CD14-positive monocyte (primary cell): ENCODE data around the gene ATXN7L1. TPM values are rescaled to one million over a fixed set of nuclear protein-coding genes. Genes with fewer than 3 reads are reported as not detected.

ENCODE experiments used
- DNase-seq, 3 donors: peaks; one replicate each; pipeline ENCODE4 v3.0.0-alpha.2; 2011 to 2022
- H2AFZ ChIP-seq: 2 replicates; pipeline ENCODE4 v1.6.0; 2012; ENCODE audit warnings: mild to moderate bottlenecking, low read depth, low read length, inconsistent platforms; ENCODE audit not compliant: insufficient read depth, poor library complexity, severe bottlenecking
- H3K27ac ChIP-seq, 2 donors: 1 replicate in 1 of 2; 2 replicates in 1 of 2; pipeline ENCODE4 v1.5.1; 2012 to 2013; ENCODE audit warnings: low read length in 2 of 2, control low read depth in 1 of 2, inconsistent platforms in 1 of 2, low read depth in 1 of 2, mild to moderate bottlenecking in 1 of 2
- H3K27me3 ChIP-seq, 2 donors: one replicate each; pipeline versions ENCODE4 v1.6.0 to v1.6.1; 2011 to 2013; ENCODE audit warnings: low read length in 2 of 2; ENCODE audit not compliant: control insufficient read depth in 2 of 2, insufficient read depth in 2 of 2
- H3K36me3 ChIP-seq, 2 donors: replicated peaks in 1 of 2; 1 replicate in 1 of 2; 2 replicates in 1 of 2; pipeline versions ENCODE4 v1.5.1 to v1.6.1; 2012 to 2013; ENCODE audit warnings: low read length in 2 of 2, control low read depth in 1 of 2, inconsistent platforms in 1 of 2, mild to moderate bottlenecking in 1 of 2; ENCODE audit not compliant: insufficient read depth in 2 of 2, control insufficient read depth in 1 of 2
- H3K4me1 ChIP-seq, 2 donors: 1 replicate in 1 of 2; 2 replicates in 1 of 2; pipeline versions ENCODE4 v1.5.1 to v1.6.1; 2012 to 2013; ENCODE audit warnings: low read length in 2 of 2, control low read depth in 1 of 2, inconsistent platforms in 1 of 2, mild to moderate bottlenecking in 1 of 2, moderate library complexity in 1 of 2; ENCODE audit not compliant: insufficient read depth in 2 of 2, control insufficient read depth in 1 of 2
- H3K4me2 ChIP-seq: replicated peaks from 2 replicates; pipeline ENCODE3; 2012; ENCODE audit warnings: low read length, moderate library complexity, mild to moderate bottlenecking; ENCODE audit not compliant: poor library complexity, severe bottlenecking; ENCODE audit errors: extremely low read depth
- H3K4me3 ChIP-seq, 3 experiments: fragments of 200-600 bp in 1 of 3; sonication (generic) in 1 of 3; replicated peaks in 1 of 3; 1 replicate in 2 of 3; 2 replicates in 1 of 3; pipeline ENCODE4 v1.5.1; 2011 to 2013; ENCODE audit warnings: low read length in 3 of 3, mild to moderate bottlenecking in 3 of 3, control low read depth in 2 of 3, low read depth in 2 of 3, inconsistent platforms in 1 of 3, moderate library complexity in 1 of 3
- H3K79me2 ChIP-seq: 2 replicates; pipeline ENCODE4 v1.6.0; 2012; ENCODE audit warnings: mild to moderate bottlenecking, control low read depth, inconsistent platforms, low read length, moderate library complexity; ENCODE audit not compliant: insufficient read depth
- H3K9ac ChIP-seq: 2 replicates; pipeline ENCODE4 v1.6.0; 2017; ENCODE audit warnings: low read length, mild to moderate bottlenecking; ENCODE audit not compliant: insufficient read depth, poor library complexity, severe bottlenecking
- H3K9me3 ChIP-seq, 2 donors: replicated peaks in 1 of 2; 1 replicate in 1 of 2; 2 replicates in 1 of 2; pipeline versions ENCODE4 v1.5.1 to v1.6.1; 2012 to 2013; ENCODE audit warnings: low read length in 2 of 2, control low read depth in 1 of 2; ENCODE audit not compliant: control insufficient read depth in 1 of 2, insufficient read depth in 1 of 2
- H4K20me1 ChIP-seq: 2 replicates; pipeline ENCODE4 v1.6.0; 2012; ENCODE audit warnings: mild to moderate bottlenecking, low read length, control low read depth, moderate library complexity; ENCODE audit not compliant: insufficient read depth
- H3K27ac Mint-ChIP-seq, 7 donors: one replicate each; pipeline ENCODE4 v1.8.0; 2020; ENCODE audit warnings: mild to moderate bottlenecking in 7 of 7, mixed read lengths in 7 of 7, moderate library complexity in 6 of 7, inconsistent platforms in 2 of 7
- H3K27me3 Mint-ChIP-seq, 3 donors: one replicate each; pipeline ENCODE4 v1.8.0; 2021 to 2022; ENCODE audit warnings: low read depth in 3 of 3, mild to moderate bottlenecking in 3 of 3, mixed read lengths in 3 of 3, moderate library complexity in 3 of 3, inconsistent platforms in 1 of 3
- H3K36me3 Mint-ChIP-seq, 2 donors: one replicate each; pipeline ENCODE4 v1.8.0; 2020; ENCODE audit warnings: mixed read lengths in 2 of 2, inconsistent platforms in 1 of 2, mild to moderate bottlenecking in 1 of 2
- H3K4me1 Mint-ChIP-seq: one replicate; pipeline ENCODE4 v1.8.0; 2020; ENCODE audit warnings: mild to moderate bottlenecking, mixed read lengths
- H3K4me3 Mint-ChIP-seq, 2 donors: one replicate each; pipeline ENCODE4 v1.8.0; 2020; ENCODE audit warnings: mild to moderate bottlenecking in 2 of 2, mixed read lengths in 2 of 2, moderate library complexity in 1 of 2
- H3K9me3 Mint-ChIP-seq, 7 donors: one replicate each; pipeline ENCODE4 v1.8.0; 2020 to 2022; ENCODE audit warnings: mixed read lengths in 7 of 7, mild to moderate bottlenecking in 6 of 7, moderate library complexity in 6 of 7, inconsistent platforms in 2 of 7
- CTCF ChIP-seq: fragments of 200-600 bp; IDR thresholded peaks from one replicate; pipeline ENCODE4 v1.8.0; 2022; ENCODE audit warnings: antibody characterized with exemption, mild to moderate bottlenecking
- WGBS: methylation state at CpG from one replicate; pipeline ENCODE4 v1.1.5; 2013; ENCODE audit warnings: missing lambda C conversion rate; ENCODE audit not compliant: insufficient coverage; 5-methylcytosine and 5-hydroxymethylcytosine counted together
- intact Hi-C, 2 donors: fragments of 100-400 bp; cut with micrococcal nuclease; formaldehyde crosslinking; loops; one replicate each; pipeline versions ENCODE4 v1.15.0 to v1.15.1; 2023
- polyA plus RNA-seq, 3 donors: library from polyadenylated mRNA; depleted of rRNA in 1 of 3; unstranded in 2 of 3; stranded (reverse) in 1 of 3; fragments of 300-500 nt in 2 of 3; fragments of >200 nt in 1 of 3; fragmentation: Illumina TruSeq in 2 of 3; gene quantifications; 1 replicate in 2 of 3; 2 replicates in 1 of 3; pipeline ENCODE4 v1.2.3, GENCODE V29; 2012 to 2021

Gene ATXN7L1
- polyA plus RNA-seq, 3 donors: 4.5 to 12.2 (median 11.2) TPM

DNA sequence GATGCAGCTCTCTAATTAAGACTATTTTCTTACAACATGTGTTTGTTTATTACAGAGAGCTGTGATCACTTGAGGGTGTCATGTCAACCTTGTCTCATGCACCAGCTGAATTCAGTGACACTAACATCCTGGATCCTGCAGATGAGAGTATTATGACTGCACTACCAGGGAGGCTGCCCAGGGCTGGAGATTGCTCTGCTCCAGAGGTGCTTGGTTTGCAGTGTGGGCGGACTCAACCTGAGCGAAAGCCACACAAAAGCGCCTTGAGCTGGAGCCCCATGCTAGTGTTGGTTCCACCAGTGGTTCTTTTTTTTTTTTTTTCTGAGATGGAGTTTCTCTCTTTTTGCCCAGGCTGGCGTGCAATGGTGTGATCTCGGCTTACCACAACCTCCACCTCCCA, 33.8 kb upstream of the ATXN7L1 start:
- no peak for TF ChIP-seq CTCF
- 100% methylated on average over 2 of the region's 5 CpGs for WGBS
- Histone ChIP-seq H3K27ac (no peak overlapping the region), H2AFZ (no peak overlapping the region), H3K79me2 (no peaks in the 10 kb centered on the region), H3K4me3 (no peak overlapping the region), H3K9ac (no peak overlapping the region), H3K27me3 (peaks cover 0 to 3% of the 10 kb centered on the region in 2 donors), H3K36me3 (no peaks in the 10 kb centered on the region), H3K4me1 (no peaks in the 10 kb centered on the region), H4K20me1 (no peaks in the 10 kb centered on the region), H3K4me2 (no peak overlapping the region), H3K9me3 (no peaks in the 10 kb centered on the region)
- no peak overlapping the region for H3K4me3 Mint-ChIP-seq
- intact Hi-C loops: no loop called here
- no peaks in the 10 kb centered on the region for H3K36me3 Mint-ChIP-seq
- DNase-seq: no peak
- H3K9me3 Mint-ChIP-seq: peaks cover 2 to 10% (median 3%) of the 10 kb centered on the region in 7 donors
- no peak overlapping the region for H3K27ac Mint-ChIP-seq
- no peaks in the 10 kb centered on the region for H3K4me1 Mint-ChIP-seq
- peaks cover 0 to 9% (median 6%) of the 10 kb centered on the region in 3 donors for H3K27me3 Mint-ChIP-seq

- no peaks in the 10 kb centered on the region for H3K4me1 Mint-ChIP-seq
- Histone ChIP-seq H3K27me3 (peaks cover 0 to 3% of the 10 kb centered on the region in 2 donors), H3K9ac (no peak overlapping the region), H3K4me2 (no peak overlapping the region), H2AFZ (no peak overlapping the region), H3K9me3 (no peaks in the 10 kb centered on the region), H3K4me3 (no peak overlapping the region), H3K79me2 (no peaks in the 10 kb centered on the region), H4K20me1 (no peaks in the 10 kb centered on the region), H3K36me3 (no peaks in the 10 kb centered on the region), H3K27ac (no peak overlapping the region), H3K4me1 (no peaks in the 10 kb centered on the region)
- H3K9me3 Mint-ChIP-seq: peaks cover 2 to 10% (median 3%) of the 10 kb centered on the region in 7 donors
- H3K27me3 Mint-ChIP-seq: peaks cover 0 to 9% (median 4%) of the 10 kb centered on the region in 3 donors
- intact Hi-C loops: no loop called here
- no peak overlapping the region for H3K4me3 Mint-ChIP-seq
- no peak for DNase-seq
- no peak for TF ChIP-seq CTCF
- H3K36me3 Mint-ChIP-seq: no peaks in the 10 kb centered on the region
- 100% methylated on average over 6 of the region's 7 CpGs for WGBS
- H3K27ac Mint-ChIP-seq: no peak overlapping the region
These were observed 33.3 kb upstream of the ATXN7L1 start for GRCh38 chr7:105909742-105910141.
